Type B pancreatic cell (in vitro differentiated cells): ENCODE measurements around the gene COL4A2. TPM values are rescaled to one million over a fixed set of nuclear protein-coding genes. Genes with fewer than 3 reads are reported as not detected.
"Not testable (repeated sequence)": the region's sequence is repeated elsewhere in the genome, so short reads cannot be mapped to it uniquely, and the experiment has no call there.

Experiments used
- DNase-seq: peaks from one replicate; pipeline ENCODE4 v3.0.0; 2021; ENCODE audit warnings: mixed read lengths; ENCODE audit not compliant: unreplicated experiment; ENCODE audit errors: extremely low spot score
- H3K27ac Mint-ChIP-seq: 2 replicates; pipeline ENCODE4 v1.8.0; 2021; ENCODE audit warnings: mild to moderate bottlenecking, mixed read lengths
- H3K27me3 Mint-ChIP-seq: 2 replicates; pipeline ENCODE4 v1.8.0; 2021; ENCODE audit warnings: mixed read lengths
- H3K36me3 Mint-ChIP-seq: 2 replicates; pipeline ENCODE4 v1.8.0; 2021; ENCODE audit warnings: mixed read lengths
- H3K4me1 Mint-ChIP-seq: one replicate; pipeline ENCODE4 v1.8.0; 2021; ENCODE audit warnings: mixed read lengths; ENCODE audit not compliant: unreplicated experiment
- H3K4me3 Mint-ChIP-seq: 2 replicates; pipeline ENCODE4 v1.8.0; 2021; ENCODE audit warnings: mild to moderate bottlenecking, mixed read lengths
- H3K9me3 Mint-ChIP-seq: 2 replicates; pipeline ENCODE4 v1.8.0; 2021; ENCODE audit warnings: mixed read lengths
- total RNA-seq: library from RNA; stranded (reverse); gene quantifications from 2 replicates; pipeline ENCODE4 v1.2.1, GENCODE V29; 2021; ENCODE audit warnings: low replicate concordance
- TF ChIP-seq, protein P1 (sequence below): fragments of 200-600 bp; sonication (generic); conservative IDR thresholded peaks from 2 replicates; pipeline ENCODE4 v1.5.0; 2021; ENCODE audit warnings: antibody characterized with exemption, mild to moderate bottlenecking

The COL4A2 gene
- total RNA-seq, 1 donor from 2014 or later: 145 TPM

DNA sequence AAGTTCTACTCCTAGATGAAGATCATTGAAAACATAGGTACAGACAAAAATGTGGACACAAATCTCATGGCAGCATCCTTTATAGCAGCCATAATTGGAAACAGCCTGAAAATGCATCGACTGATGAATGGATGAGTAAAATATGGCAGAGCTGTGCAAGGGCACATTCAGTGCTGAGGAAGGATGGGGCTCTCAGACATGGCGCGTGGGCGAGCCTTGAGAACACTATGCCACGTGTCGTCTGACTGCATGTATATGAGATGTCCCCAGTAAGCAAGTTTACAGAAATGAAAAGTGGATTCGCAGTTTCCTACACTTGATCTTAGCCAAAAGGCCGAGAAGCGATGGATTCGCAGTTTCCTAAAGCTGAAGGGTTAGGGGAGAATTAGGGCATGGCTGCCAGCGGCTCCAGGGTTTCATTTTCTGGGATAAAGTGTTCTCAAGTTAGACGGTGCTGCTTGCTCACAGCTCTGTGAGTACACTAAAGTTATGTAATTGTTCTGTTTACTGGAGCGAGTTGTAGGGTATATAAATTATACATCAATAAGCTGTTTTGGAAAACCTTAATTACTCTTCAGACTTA is 176.4 kb downstream of the COL4A2 start:
- Mint-ChIP-seq H3K9me3 (no peaks in the 10 kb centered on the region), H3K36me3 (peaks cover 4% of the 10 kb centered on the region), H3K4me1 (no peaks in the 10 kb centered on the region), H3K27ac (no peak overlapping the region), H3K4me3 (no peak overlapping the region), H3K27me3 (no peaks in the 10 kb centered on the region)
- TF ChIP-seq, protein P1, sequence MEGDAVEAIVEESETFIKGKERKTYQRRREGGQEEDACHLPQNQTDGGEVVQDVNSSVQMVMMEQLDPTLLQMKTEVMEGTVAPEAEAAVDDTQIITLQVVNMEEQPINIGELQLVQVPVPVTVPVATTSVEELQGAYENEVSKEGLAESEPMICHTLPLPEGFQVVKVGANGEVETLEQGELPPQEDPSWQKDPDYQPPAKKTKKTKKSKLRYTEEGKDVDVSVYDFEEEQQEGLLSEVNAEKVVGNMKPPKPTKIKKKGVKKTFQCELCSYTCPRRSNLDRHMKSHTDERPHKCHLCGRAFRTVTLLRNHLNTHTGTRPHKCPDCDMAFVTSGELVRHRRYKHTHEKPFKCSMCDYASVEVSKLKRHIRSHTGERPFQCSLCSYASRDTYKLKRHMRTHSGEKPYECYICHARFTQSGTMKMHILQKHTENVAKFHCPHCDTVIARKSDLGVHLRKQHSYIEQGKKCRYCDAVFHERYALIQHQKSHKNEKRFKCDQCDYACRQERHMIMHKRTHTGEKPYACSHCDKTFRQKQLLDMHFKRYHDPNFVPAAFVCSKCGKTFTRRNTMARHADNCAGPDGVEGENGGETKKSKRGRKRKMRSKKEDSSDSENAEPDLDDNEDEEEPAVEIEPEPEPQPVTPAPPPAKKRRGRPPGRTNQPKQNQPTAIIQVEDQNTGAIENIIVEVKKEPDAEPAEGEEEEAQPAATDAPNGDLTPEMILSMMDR: no peak
- no peak for DNase-seq

DNA sequence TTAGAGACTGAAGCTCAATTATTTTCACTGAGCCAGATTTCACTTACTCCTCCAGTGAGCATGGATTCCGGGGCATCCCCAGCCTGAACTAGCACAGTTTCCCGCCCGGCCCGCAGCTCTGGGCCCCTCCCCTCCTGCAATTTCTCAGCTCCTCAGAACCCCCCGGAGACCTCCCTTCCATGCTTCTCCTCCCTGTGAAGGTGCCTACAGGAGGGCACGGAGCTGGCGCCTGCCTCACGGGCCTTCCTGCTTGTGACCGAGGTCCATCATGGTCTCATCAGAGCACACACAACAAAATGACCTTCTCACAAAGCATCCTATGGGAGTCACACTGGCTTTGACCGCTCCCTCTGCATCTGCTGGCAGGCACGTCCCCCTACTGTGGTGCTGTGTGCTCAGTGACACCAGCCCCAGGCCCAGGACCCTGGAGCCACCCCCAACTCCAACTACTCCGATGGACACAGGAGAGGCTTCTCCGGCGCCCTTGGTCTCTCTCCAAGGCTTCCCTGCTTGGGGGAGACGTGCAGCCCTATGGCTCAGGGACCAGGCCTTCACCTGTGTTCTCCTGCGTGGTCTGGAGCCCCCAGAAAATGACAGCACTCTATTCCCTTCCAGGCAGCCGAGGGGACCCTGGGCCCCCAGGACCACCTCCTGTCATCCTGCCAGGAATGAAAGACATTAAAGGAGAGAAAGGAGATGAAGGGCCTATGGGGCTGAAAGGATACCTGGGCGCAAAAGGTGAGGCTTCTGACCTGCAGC is 177.4 kb downstream of the COL4A2 start:
- TF ChIP-seq, protein P1: no peak
- H3K27ac Mint-ChIP-seq: no peak overlapping the region
- H3K27me3 Mint-ChIP-seq: no peaks in the 10 kb centered on the region
- DNase-seq: no peak
- H3K9me3 Mint-ChIP-seq: no peaks in the 10 kb centered on the region
- no peaks in the 10 kb centered on the region for H3K4me1 Mint-ChIP-seq
- peaks cover 4% of the 10 kb centered on the region for H3K36me3 Mint-ChIP-seq
- no peak overlapping the region for H3K4me3 Mint-ChIP-seq

DNA sequence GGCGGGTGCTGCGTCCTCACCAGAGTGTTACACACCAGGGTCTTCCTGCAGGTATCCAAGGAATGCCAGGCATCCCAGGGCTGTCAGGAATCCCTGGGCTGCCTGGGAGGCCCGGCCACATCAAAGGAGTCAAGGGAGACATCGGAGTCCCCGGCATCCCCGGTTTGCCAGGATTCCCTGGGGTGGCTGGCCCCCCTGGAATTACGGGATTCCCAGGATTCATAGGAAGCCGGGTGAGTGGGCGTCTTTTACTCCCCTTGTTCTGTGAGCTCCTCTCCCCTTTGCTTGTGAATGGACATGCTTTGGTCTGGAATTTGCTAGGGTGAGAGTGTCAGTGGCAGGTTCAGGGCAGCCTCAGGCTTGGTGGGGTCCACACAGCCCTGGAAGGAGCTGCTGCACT is 178.5 kb downstream of the COL4A2 start:
- TF ChIP-seq, protein P1: no peak
- H3K4me3 Mint-ChIP-seq: no peak overlapping the region
- H3K27me3 Mint-ChIP-seq: no peaks in the 10 kb centered on the region
- H3K27ac Mint-ChIP-seq: no peak overlapping the region
- no peak for DNase-seq
- peaks cover 4% of the 10 kb centered on the region for H3K36me3 Mint-ChIP-seq
- no peaks in the 10 kb centered on the region for H3K9me3 Mint-ChIP-seq
- H3K4me1 Mint-ChIP-seq: no peaks in the 10 kb centered on the region

DNA sequence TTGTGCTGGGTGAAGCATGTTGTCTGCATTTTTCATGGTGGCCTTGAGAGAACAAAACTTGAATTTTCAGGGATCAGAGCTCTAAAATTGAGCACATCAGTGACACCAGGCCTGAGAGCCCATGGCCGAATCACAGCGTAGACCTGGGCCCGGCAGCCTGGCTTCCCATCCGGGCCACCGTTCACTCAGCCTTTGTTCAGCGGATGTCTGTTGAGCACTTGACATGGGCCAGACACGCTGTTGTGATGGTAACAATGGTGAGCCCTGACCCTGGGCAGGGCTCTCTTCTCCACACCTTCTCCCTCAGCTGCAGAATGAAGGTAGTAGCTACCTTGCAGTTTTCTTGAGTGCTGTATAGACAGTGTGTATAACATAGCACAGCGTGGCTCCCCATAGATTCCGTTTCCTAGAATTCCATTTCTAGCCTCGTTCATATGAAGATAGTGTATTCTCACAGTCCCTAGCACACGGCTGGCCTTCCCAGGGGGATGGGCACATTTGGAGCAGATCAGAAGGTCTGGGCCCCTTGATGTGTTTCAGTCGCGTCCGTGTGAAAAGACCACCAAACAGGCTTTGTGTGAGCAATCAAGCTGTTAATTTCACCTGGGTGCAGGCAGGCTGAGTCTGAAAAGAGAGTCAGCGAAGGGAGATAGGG is 179.1 kb downstream of the COL4A2 start:
- Mint-ChIP-seq H3K4me3 (no peak overlapping the region), H3K9me3 (no peaks in the 10 kb centered on the region), H3K36me3 (peaks cover 4% of the 10 kb centered on the region)

DNA sequence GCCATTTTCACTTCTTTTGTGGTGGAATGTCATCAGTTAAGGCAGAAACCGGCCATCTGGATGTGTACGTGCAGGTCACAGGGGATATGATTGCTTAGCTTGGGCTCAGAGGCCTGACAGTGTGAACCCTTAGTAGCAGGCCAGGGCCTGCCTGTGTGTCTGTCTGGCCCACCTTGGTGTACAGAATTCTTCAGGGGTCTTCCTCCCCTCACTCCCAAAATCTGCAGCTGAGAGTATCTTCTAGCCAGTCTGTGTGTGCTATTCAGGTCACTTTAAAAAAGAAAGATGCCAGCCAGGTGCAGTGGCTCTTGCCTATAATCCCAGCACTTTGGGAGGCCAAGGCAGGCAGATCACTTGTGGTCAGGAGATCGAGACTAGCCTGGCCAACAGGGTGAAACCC is 179.8 kb downstream of the COL4A2 start:
- not testable (repeated sequence) for H3K27me3 Mint-ChIP-seq, H3K4me3 Mint-ChIP-seq, H3K9me3 Mint-ChIP-seq, H3K27ac Mint-ChIP-seq, H3K36me3 Mint-ChIP-seq, H3K4me1 Mint-ChIP-seq, DNase-seq

More for the DNA sequence above, 179.1 kb downstream of the COL4A2 start:
- Mint-ChIP-seq H3K27ac (no peak overlapping the region), H3K27me3 (no peaks in the 10 kb centered on the region), H3K4me1 (no peaks in the 10 kb centered on the region)
- DNase-seq: no peak
- TF ChIP-seq, protein P1: no peak
